Urothelium cell line (cell line): ENCODE measurements around the gene ACBD4.
A peak's percentile ranks its signal among the peaks of the same experiment; 100 is the strongest.

Source experiments
- DNase-seq: peaks from one replicate; pipeline ENCODE4 v3.0.0; 2011; ENCODE audit warnings: low spot score, mixed read lengths
- FAIRE-seq: peaks from 2 replicates; lab custom pipeline; 2011; peaks lifted over from hg19 to GRCh38; lab: Jason Lieb, UNC

The ACBD4 gene

GRCh38 chr17:45135192-45135977 lies at the start of gene ACBD4:
Gene ACBD4, plus strand, starts transcription at chr17:45135687. Its CDS starts 458 bp downstream, at chr17:45136145.
- peak; percentile 76 for FAIRE-seq
- peak; percentile 94 for DNase-seq

- no peak for FAIRE-seq
- DNase-seq = no peak
Observed at GRCh38 chr17:45086391-45086790, 49.1 kb upstream of the ACBD4 start.

GRCh38 chr17:45086865-45087503 lies 48.5 kb upstream of the ACBD4 start:
- DNase-seq (no peak), FAIRE-seq (no peak)

- no peak for FAIRE-seq
Observed at GRCh38 chr17:45087504-45087975, 47.9 kb upstream of the ACBD4 start.

DNA sequence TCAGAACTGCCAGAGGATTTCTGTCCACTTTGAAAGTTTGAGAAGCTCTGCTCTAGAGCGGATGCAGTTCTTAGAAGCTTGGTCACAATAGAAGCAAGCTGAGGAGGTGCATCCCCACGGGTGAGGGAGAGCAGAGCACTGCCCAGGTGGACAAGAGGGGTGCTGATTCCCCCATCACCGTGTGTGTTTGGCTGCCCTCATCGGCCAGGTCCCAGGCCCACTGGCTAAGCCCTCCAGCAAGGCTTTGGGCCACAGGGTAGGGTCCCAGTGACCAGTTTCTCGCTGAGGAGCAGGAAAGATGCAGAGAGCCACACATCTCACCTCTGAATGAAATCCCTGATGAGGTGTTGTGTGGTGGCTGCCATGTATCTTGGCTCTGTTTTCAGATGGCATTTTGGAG lies 47.5 kb upstream of the ACBD4 start:
- no peak for DNase-seq

More at GRCh38 chr17:45087504-45087975, 47.9 kb upstream of the ACBD4 start:
- DNase-seq = no peak

GRCh38 chr17:45088741-45089140 lies 46.7 kb upstream of the ACBD4 start:
- FAIRE-seq (no peak), DNase-seq (no peak)

More for the DNA sequence above, 47.5 kb upstream of the ACBD4 start:
- no peak for FAIRE-seq

DNA sequence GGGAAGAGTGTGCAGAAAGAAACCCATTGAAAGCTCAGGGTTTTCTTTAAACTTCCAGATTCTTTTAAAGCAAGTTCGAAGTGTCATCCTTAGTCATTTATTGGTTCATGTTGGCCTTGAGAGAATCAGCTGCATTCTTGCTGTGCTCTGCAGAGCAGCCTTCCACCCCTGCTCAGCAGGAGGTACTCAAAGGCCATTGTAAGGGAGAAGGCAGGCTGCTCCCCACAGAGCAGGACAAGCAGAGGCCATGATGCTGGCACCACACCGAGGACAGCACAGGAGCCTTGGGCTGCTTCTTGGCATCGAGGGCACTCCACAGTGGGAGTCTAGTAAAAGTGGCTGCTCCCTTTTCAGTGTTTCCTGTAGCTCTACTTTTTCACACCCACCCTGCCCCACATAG lies 44.8 kb upstream of the ACBD4 start:
- DNase-seq (no peak), FAIRE-seq (no peak)

DNA sequence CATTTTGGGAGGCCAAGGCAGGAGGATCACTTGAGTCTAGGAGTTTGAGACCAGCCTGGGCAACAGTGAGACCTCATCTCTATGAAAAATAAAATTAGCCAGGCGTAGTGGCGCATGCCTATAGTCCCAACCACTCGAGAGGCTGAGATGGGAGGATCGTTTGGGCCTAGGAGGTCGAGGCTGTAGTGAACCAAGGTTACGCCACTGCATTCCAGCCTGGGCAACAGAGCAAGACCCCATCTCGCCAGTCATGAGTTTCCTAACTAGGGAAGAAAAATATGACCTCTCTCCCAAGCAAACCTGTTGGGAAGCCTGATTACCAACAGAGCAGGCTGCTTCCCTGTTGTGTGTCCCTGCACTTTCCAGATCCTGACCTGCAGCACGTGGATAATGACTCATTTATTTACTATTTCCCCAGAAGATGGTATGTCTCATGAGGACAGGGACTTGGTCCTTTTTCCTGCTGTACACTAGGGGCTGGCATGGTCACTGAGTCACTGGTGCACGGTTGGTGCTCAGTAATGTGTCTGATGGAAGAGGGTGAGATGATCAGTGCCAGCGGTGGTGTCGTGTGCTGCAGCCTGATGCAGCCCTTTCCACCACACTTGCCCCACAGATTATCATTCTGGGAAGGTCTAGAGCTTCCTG lies 43.6 kb upstream of the ACBD4 start:
- no peak for DNase-seq
- no peak for FAIRE-seq

DNA sequence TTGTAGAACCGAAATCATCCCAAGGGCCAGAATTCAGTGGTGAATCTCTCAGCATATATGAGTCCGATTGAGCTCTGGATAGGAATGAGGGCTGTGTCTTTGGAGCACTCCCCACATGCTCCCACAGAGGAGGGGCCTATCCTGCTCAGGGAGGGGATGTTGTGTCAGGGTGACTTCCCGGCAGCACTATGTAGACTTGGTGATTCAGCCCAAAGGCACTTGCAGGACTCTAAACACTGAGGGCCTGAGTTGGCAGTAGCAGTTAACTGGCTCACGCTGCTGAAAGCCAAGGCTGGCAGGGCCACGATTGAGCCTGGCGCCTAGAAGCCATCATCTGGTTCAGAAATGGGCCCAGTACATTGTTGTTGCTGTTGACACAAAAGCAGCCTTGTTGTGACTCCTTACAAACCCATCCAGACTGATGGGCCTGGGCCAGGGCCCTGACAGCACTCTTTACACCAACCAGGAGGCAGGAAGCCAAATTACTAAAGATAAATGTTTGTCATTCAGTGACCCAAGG lies 42.5 kb upstream of the ACBD4 start:
- DNase-seq = peak; percentile 97
- peak; percentile 98 for FAIRE-seq

DNA sequence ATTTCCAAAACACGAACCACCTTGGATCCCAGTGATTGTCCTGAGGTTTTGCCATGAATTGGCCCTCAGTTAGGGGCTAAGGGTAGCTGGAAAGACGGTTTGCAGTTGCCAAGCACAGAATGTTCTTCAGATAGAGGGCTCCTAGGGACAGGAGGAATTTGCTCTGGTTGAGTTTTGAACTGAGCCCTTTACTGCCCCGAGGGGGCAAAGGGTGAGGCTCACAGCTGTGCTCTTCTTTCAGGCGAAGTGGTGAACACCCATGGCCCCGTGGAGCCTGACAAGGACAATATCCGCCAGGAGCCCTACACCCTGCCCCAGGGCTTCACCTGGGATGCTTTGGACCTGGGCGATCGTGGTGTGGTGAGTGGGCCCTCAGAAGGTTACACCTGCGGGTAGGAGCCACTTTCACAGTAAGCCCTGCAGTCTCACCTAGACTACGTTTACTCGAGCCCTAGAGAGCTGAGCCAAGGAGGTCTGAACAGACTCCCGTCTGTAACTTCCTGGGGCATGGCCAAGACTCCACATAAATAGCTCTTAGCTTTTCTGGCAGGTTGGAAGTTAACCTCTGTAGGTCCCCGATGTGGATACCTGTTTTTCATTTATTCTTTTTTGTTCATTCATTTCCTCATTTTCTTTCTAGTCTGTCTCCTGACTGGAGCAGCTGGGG lies 41.9 kb upstream of the ACBD4 start:
- DNase-seq (no peak), FAIRE-seq (no peak)

DNA sequence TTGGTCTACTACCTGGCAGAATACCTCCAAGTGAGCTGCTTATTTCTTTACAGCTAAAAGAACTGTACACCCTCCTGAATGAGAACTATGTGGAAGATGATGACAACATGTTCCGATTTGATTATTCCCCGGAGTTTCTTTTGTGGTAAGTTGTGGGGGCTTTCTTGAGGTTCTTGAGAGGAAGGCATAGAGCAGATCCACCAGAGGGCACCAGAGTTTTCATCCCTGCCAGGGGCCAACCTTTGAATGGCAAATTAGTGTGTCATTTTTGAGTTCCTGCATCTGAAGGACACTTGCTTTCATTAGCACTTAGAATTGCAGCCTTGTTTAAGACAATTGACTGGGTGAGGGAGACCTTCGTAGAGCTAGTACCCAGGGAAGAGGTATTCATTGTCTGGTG lies 39.3 kb upstream of the ACBD4 start:
- FAIRE-seq (no peak), DNase-seq (no peak)

DNA sequence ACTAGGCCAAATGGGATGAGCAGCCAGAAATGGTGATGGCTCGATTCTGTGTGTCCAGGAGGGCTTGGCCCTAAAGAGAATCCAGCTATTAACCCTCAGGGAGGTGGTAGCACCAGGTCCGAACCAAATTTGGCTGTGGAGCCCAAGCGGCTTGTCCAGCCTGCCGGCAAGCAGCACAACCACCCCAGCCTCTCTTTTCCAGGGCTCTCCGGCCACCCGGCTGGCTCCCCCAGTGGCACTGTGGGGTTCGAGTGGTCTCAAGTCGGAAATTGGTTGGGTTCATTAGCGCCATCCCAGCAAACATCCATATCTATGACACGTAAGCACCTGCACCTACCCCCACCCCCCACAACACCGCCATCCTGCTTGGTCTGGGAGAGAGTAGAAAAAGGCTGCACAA lies 38.6 kb upstream of the ACBD4 start:
- FAIRE-seq (no peak), DNase-seq (no peak)

DNA sequence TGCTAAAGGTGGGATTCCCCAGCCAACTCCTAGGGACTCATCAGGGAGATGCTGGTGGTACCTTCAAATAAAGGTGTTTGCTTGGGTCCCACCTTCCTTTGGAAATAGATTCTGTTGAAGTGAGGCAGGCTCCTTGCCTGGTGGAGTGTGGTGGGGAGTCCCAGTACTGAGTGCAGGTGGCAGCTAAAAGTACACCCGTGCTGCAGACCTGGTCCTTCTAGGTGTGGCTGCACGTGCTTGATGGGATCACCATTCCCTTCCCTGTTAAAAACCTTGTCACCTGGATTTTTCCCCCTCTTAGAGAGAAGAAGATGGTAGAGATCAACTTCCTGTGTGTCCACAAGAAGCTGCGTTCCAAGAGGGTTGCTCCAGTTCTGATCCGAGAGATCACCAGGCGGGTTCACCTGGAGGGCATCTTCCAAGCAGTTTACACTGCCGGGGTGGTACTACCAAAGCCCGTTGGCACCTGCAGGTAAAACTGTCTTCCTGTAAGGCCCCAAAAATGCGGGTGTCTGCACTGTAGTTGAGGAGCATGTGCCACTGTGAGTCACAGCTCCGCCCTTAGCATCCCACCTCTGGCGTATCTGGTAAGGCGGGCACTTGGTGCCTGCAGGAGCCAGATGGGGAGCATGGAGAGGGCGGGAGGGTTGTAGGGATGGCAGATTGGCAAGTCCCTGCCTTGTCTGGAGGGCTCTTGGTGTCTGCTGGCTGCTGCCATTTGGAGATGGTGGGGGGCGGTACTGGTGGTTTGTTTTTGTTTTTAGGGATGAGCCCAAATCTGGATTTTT lies 37.2 kb upstream of the ACBD4 start:
- DNase-seq (no peak), FAIRE-seq (no peak)

- no peak for FAIRE-seq
- DNase-seq = peak; percentile 85
Observed at GRCh38 chr17:45098869-45099616, 36.4 kb upstream of the ACBD4 start.

- DNase-seq (no peak), FAIRE-seq (no peak)
Observed at GRCh38 chr17:45101546-45101882, 34.0 kb upstream of the ACBD4 start.

DNA sequence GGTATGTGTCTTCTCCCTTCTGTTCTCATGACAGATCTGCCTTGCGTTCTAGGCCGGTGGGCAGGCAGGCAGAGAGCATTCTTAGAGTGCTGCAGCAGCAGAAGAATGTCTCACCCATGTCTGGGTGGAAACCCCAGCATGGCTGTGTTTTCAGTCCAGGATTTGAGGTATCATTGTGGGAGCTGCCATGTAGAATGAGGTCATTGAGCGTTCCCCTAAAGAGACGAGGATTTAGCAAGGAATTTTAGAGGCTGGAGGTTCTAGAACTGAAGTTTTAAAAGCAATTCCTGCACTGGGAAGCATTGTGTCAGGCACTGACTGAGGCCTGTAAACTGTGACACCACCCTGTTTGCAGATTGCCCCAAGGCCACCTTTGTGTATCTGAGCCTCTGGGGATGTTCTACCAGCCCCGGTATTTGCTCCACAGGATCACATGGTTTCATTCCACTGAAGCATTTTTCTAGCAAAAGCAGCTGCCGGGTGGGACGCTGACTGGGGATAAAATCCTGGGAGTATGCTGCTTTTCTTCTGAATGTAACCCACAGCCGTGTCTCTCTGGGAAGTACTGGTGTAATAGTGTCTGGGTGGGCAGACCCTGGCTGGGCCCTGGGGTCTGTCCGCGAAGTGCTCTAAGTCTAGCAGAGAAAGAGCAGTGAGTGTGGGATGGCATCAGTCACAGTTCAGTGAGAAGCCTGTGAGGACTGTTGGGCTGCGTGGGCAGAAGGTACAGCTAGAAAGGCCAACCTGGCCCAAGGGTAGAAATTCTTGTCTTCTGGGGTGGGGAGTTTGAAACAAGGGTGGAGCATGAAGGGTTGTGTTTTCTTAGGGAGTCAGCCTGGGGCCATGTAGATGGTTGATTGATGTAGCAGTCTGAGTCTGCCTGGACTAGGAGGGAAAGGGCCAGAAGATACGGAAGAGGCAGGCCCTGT lies 33.3 kb upstream of the ACBD4 start:
- no peak for FAIRE-seq
- no peak for DNase-seq

GRCh38 chr17:45102856-45103255 lies 32.6 kb upstream of the ACBD4 start:
- FAIRE-seq = no peak
- no peak for DNase-seq

GRCh38 chr17:45103269-45103795 lies 32.2 kb upstream of the ACBD4 start:
- no peak for FAIRE-seq

More at GRCh38 chr17:45103269-45103795, 32.2 kb upstream of the ACBD4 start:
- DNase-seq = no peak
